ENCODE results near the gene CAB39. TPM values are rescaled to one million over a fixed set of nuclear protein-coding genes. Genes with fewer than 3 reads are reported as not detected.

Gene CAB39
- total RNA-seq, 1 experiment from 2014 or later, result 52.5 TPM

GRCh38 chr2:230708204-230708603 is 4.4 kb upstream of the CAB39 start:
- Histone ChIP-seq H3K27me3 (ENCODE audit: low read length) (no peaks in the 10 kb centered on the region), H2AFZ (ENCODE audit: low read length) (no peak overlapping the region), H3K79me2 (ENCODE audit: low read length) (peaks cover 4% of the 10 kb centered on the region), H4K20me1 (ENCODE audit: low read length) (no peaks in the 10 kb centered on the region), H3K9me2 (replicated peaks; ENCODE audit: low read length) (no peaks in the 10 kb centered on the region), H3K9me3 (ENCODE audit: low read length) (no peaks in the 10 kb centered on the region), H3K4me2 (ENCODE audit: low read length) (no peak overlapping the region), H3K9ac (ENCODE audit: low read length) (no peak overlapping the region), H3K27ac (ENCODE audit: low read length) (no peak overlapping the region), H3K4me3 (ENCODE audit: low read length) (no peak overlapping the region), H3F3A (ENCODE audit: low read length, unreplicated experiment) (no peaks in the 10 kb centered on the region), H3K4me1 (ENCODE audit: insufficient read depth, low read length) (peaks cover 21% of the 10 kb centered on the region), H3K36me3 (ENCODE audit: low read depth, low read length) (no peaks in the 10 kb centered on the region)
- CTCF ChIA-PET, result no interaction called here
- ATAC-seq (no peak), DNase-seq (no peak)
- TF ChIP-seq CTCF (conservative IDR thresholded peaks at IDR 0.05; ENCODE audit: low read depth, low read length), result no peak
- no peak for TF ChIP-seq EZH2 (IDR thresholded peaks at IDR 0.05; ENCODE audit: low read length, unreplicated experiment)
- no peak for TF ChIP-seq EZH2phosphoT487 (IDR thresholded peaks at IDR 0.05; ENCODE audit: borderline replicate concordance, low read length)
- intact Hi-C loops (cut with micrococcal nuclease), result no loop called here
- no TSS peak for BruUV-seq (replicated peaks)
- POLR2A ChIA-PET (ENCODE audit: unreplicated experiment), result no interaction called here

- H3K27ac ChIP-seq (ENCODE audit: low read length), result no peak overlapping the region
- peaks cover 5% of the 10 kb centered on the region; the same call in 1 of the 2 replicates for H3K36me3 ChIP-seq (ENCODE audit: low read depth, low read length)
- no TSS peak for BruUV-seq (replicated peaks)
- ChIA-PET POLR2A (ENCODE audit: unreplicated experiment) (no interaction called here), CTCF (interaction anchor here (0.8 kb wide), 1 partner anchor 87 kb away, joined by 3 read pairs; no protein-coding TSS in a partner anchor)
- H3F3A ChIP-seq (ENCODE audit: low read length, unreplicated experiment), result peaks cover 4% of the 10 kb centered on the region
- intact Hi-C loops (cut with micrococcal nuclease), result loop anchor here (5.0 to 10.0 kb wide), 2 partner anchors 46 to 296 kb away; partner anchors contain the start of gene SP100
- H2AFZ ChIP-seq (ENCODE audit: low read length), result no peak overlapping the region
- H3K4me3 ChIP-seq (ENCODE audit: low read length), result no peak overlapping the region
- peaks cover 28% of the 10 kb centered on the region for H3K4me1 ChIP-seq (ENCODE audit: insufficient read depth, low read length)
- H3K27me3 ChIP-seq (ENCODE audit: low read length), result no peaks in the 10 kb centered on the region
- no peak overlapping the region for H3K9ac ChIP-seq (ENCODE audit: low read length)
- DNase-seq (no peak), ATAC-seq (no peak)
- peaks cover 34% of the 10 kb centered on the region for H3K79me2 ChIP-seq (ENCODE audit: low read length)
- no peaks in the 10 kb centered on the region for H3K9me3 ChIP-seq (ENCODE audit: low read length)
- no peak for TF ChIP-seq EZH2 (IDR thresholded peaks at IDR 0.05; ENCODE audit: low read length, unreplicated experiment)
- H3K4me2 ChIP-seq (ENCODE audit: low read length), result no peak overlapping the region
- no peaks in the 10 kb centered on the region for H3K9me2 ChIP-seq (replicated peaks; ENCODE audit: low read length)
- peaks cover 25% of the 10 kb centered on the region for H4K20me1 ChIP-seq (ENCODE audit: low read length)
Measured at GRCh38 chr2:230711224-230711623, 1.4 kb upstream of the CAB39 start.

- CTCF ChIA-PET, result interaction anchor here (1.0 to 1.8 kb wide), 5 partner anchors 29 to 100 kb away, joined by 4 to 22 read pairs (median 6); no protein-coding TSS in a partner anchor
- BruUV-seq (replicated peaks), result TSS peak; percentile 77
Measured at GRCh38 chr2:230713331-230714135, 891 bp downstream of the CAB39 start.

More at GRCh38 chr2:230713331-230714135, 891 bp downstream of the CAB39 start:
- Histone ChIP-seq H3F3A (ENCODE audit: low read length, unreplicated experiment) (peaks cover 4% of the 10 kb centered on the region), H3K79me2 (ENCODE audit: low read length) (peaks cover 57% of the 10 kb centered on the region), H3K4me3 (ENCODE audit: low read length) (peak overlapping the region; percentile 100), H3K4me2 (ENCODE audit: low read length) (peak overlapping the region; percentile 98), H3K4me1 (ENCODE audit: insufficient read depth, low read length) (peaks cover 30% of the 10 kb centered on the region), H3K27ac (ENCODE audit: low read length) (peak overlapping the region; percentile 92), H3K36me3 (ENCODE audit: low read depth, low read length) (peaks cover 5% of the 10 kb centered on the region; the same call in 1 of the 2 replicates), H2AFZ (ENCODE audit: low read length) (no peak overlapping the region), H3K9me3 (ENCODE audit: low read length) (no peaks in the 10 kb centered on the region), H4K20me1 (ENCODE audit: low read length) (peaks cover 42% of the 10 kb centered on the region), H3K27me3 (ENCODE audit: low read length) (no peaks in the 10 kb centered on the region), H3K9me2 (replicated peaks; ENCODE audit: low read length) (no peaks in the 10 kb centered on the region), H3K9ac (ENCODE audit: low read length) (peak overlapping the region; percentile 97)
- intact Hi-C loops (cut with micrococcal nuclease), result loop anchor here (1.0 to 10.0 kb wide), 7 partner anchors 23 to 299 kb away; partner anchors contain the start of gene SP100
- DNase-seq (peak; percentile 57), ATAC-seq (peak; percentile 14)
- TF ChIP-seq CTCF (conservative IDR thresholded peaks at IDR 0.05; ENCODE audit: low read depth, low read length) (no peak), EZH2phosphoT487 (IDR thresholded peaks at IDR 0.05; ENCODE audit: borderline replicate concordance, low read length) (no peak), EZH2 (IDR thresholded peaks at IDR 0.05; ENCODE audit: low read length, unreplicated experiment) (no peak)
- POLR2A ChIA-PET (ENCODE audit: unreplicated experiment), result interaction anchor here (0.6 to 1.5 kb wide), 7 partner anchors 27 to 577 kb away, joined by 3 to 22 read pairs (median 5); no protein-coding TSS in a partner anchor

Measured in PC-3 (cell line).